ENCODE measurements around the gene ZDHHC20.
"Not testable (repeated sequence)": the region's sequence is repeated elsewhere in the genome, so short reads cannot be mapped to it uniquely, and the experiment has no call there.

- not testable (repeated sequence) for TF ChIP-seq NFRKB (IDR thresholded peaks at IDR 0.05); ELF4 (IDR thresholded peaks at IDR 0.05); CTBP1 (IDR thresholded peaks at IDR 0.05; ENCODE audit: borderline replicate concordance); TARDBP (IDR thresholded peaks at IDR 0.05); FOXA1 (IDR thresholded peaks at IDR 0.05); FOXK2 (IDR thresholded peaks at IDR 0.05); SP1 (IDR thresholded peaks at IDR 0.05); HDGF (IDR thresholded peaks at IDR 0.05; ENCODE audit: borderline replicate concordance); FOXM1 (IDR thresholded peaks at IDR 0.05; ENCODE audit: borderline replicate concordance); SUZ12 (IDR thresholded peaks at IDR 0.05); BHLHE40 (IDR thresholded peaks at IDR 0.05; ENCODE audit: borderline replicate concordance); L3MBTL2 (conservative IDR thresholded peaks at IDR 0.05)
Observed at GRCh38 chr13:21410453-21410852, 48.6 kb downstream of the ZDHHC20 start.

Measured in HEK293T (cell line).